ENCODE measurements around the gene SYT15.
A peak's percentile ranks its signal among the peaks of the same experiment; 100 is the strongest.

Gene SYT15

GRCh38 chr10:46543466-46544377, 35.2 kb upstream of the SYT15 start:
- DNase-seq: peak in 8 of 10 donors; percentile 5 to 85 (median 21)
- intact Hi-C loops (cut with DNase I): no loop called here

GRCh38 chr10:46544989-46545791, 33.7 kb upstream of the SYT15 start:
- peak in 7 of 10 donors; percentile 7 to 81 (median 9) for DNase-seq
- intact Hi-C loops (cut with DNase I): no loop called here

GRCh38 chr10:46545861-46546590, 32.9 kb upstream of the SYT15 start:
- intact Hi-C loops (cut with DNase I): no loop called here
- DNase-seq: peak in 5 of 10 donors; percentile 1 to 82 (median 63)

- intact Hi-C loops (cut with DNase I): no loop called here
- peak; percentile 1 to 88 (median 14) for DNase-seq
These were observed 32.1 kb upstream of the SYT15 start for GRCh38 chr10:46546591-46547540.

- intact Hi-C loops (cut with DNase I): no loop called here
- peak in 7 of 10 donors; percentile 1 to 86 (median 7) for DNase-seq
These were observed 31.1 kb upstream of the SYT15 start for GRCh38 chr10:46547541-46548497.

GRCh38 chr10:46548498-46549090, 30.3 kb upstream of the SYT15 start:
- intact Hi-C loops (cut with DNase I): no loop called here
- DNase-seq: peak in 7 of 10 donors; percentile 2 to 88 (median 11)

GRCh38 chr10:46549171-46550075, 29.5 kb upstream of the SYT15 start:
- intact Hi-C loops (cut with DNase I): no loop called here
- DNase-seq: peak; percentile 1 to 91 (median 14)

- intact Hi-C loops (cut with DNase I): no loop called here
- DNase-seq: peak; percentile 1 to 89 (median 12)
These were observed 28.7 kb upstream of the SYT15 start for GRCh38 chr10:46550076-46550790.

GRCh38 chr10:46550795-46551700, 27.9 kb upstream of the SYT15 start:
- intact Hi-C loops (cut with DNase I): no loop called here

GRCh38 chr10:46551701-46552525, 27.0 kb upstream of the SYT15 start:
- intact Hi-C loops (cut with DNase I): no loop called here
- DNase-seq: peak in 9 of 10 donors; percentile 1 to 84 (median 12)

More at GRCh38 chr10:46550795-46551700, 27.9 kb upstream of the SYT15 start:
- peak in 6 of 10 donors; percentile 1 to 79 (median 8) for DNase-seq

GRCh38 chr10:46552526-46553237, 26.2 kb upstream of the SYT15 start:
- intact Hi-C loops (cut with DNase I): no loop called here
- peak in 8 of 10 donors; percentile 3 to 81 (median 11) for DNase-seq

GRCh38 chr10:46553238-46554049, 25.5 kb upstream of the SYT15 start:
- intact Hi-C loops (cut with DNase I): no loop called here
- peak in 9 of 10 donors; percentile 1 to 85 (median 17) for DNase-seq
